ENCODE data around the gene GPR152.

GRCh38 chr11:67492069-67492727 lies 39.7 kb upstream of the GPR152 start:
- TF ChIP-seq POLR2A (IDR thresholded peaks at IDR 0.05), result no peak
- no peak for TF ChIP-seq CTCF (IDR thresholded peaks at IDR 0.05)
- no peak for TF ChIP-seq EP300 (IDR thresholded peaks at IDR 0.05)
- no peak for TF ChIP-seq POLR2AphosphoS5 (IDR thresholded peaks at IDR 0.05)

Data from gastroesophageal sphincter (tissue), 3 donors.